Brain microvascular endothelial cell (primary cell): ENCODE measurements around the gene ASCC3.

ENCODE experiments used
- DNase-seq: peaks from one replicate; pipeline ENCODE4 v3.0.0-alpha.2; 2020
- H3K27ac ChIP-seq: fragments of 250-450 bp; sonication (Bioruptor Pico); 2 replicates; pipeline ENCODE4 v1.5.1; 2020; ENCODE audit warnings: mild to moderate bottlenecking, moderate library complexity
- H3K27me3 ChIP-seq: fragments of 250-450 bp; sonication (Bioruptor Pico); replicated peaks from 2 replicates; pipeline ENCODE4 v1.5.1; 2020; ENCODE audit warnings: mild to moderate bottlenecking
- H3K36me3 ChIP-seq: fragments of 250-450 bp; sonication (Bioruptor Pico); replicated peaks from 2 replicates; pipeline ENCODE4 v1.5.1; 2020; ENCODE audit warnings: mild to moderate bottlenecking
- H3K4me3 ChIP-seq: 2 replicates; pipeline ENCODE4 v1.5.1; 2011; ENCODE audit warnings: low read depth, mild to moderate bottlenecking, control low read depth, low read length, moderate library complexity
- CTCF ChIP-seq: IDR thresholded peaks from 2 replicates; pipeline ENCODE4 v1.5.1; 2011; ENCODE audit warnings: low read depth, mild to moderate bottlenecking, moderate library complexity, low read length, control low read depth, inconsistent platforms; ENCODE audit errors: missing control alignments
- in situ Hi-C: cut with HindIII; loops from 2 replicates; pipeline ENCODE4 v1.10.0; 2017; ENCODE audit warnings: low sequenced_read_pairs, low pct_ligation_motif_present

Gene ASCC3

GRCh38 chr6:100617633-100618350 lies 263.3 kb downstream of the ASCC3 start:
- no peak overlapping the region for H3K4me3 ChIP-seq
- H3K27ac ChIP-seq: no peak overlapping the region
- no peak for DNase-seq
- TF ChIP-seq CTCF: no peak
- peaks cover 7% of the 10 kb centered on the region for H3K36me3 ChIP-seq
- in situ Hi-C loops: no loop called here
- H3K27me3 ChIP-seq: no peaks in the 10 kb centered on the region

GRCh38 chr6:100614933-100615332 lies 266.2 kb downstream of the ASCC3 start:
- no peak for DNase-seq
- H3K4me3 ChIP-seq: no peak overlapping the region
- no peaks in the 10 kb centered on the region for H3K36me3 ChIP-seq
- TF ChIP-seq CTCF: no peak
- no peaks in the 10 kb centered on the region for H3K27me3 ChIP-seq
- in situ Hi-C loops: no loop called here
- H3K27ac ChIP-seq: no peak overlapping the region

- in situ Hi-C loops: no loop called here
- no peak for TF ChIP-seq CTCF
- H3K36me3 ChIP-seq: no peaks in the 10 kb centered on the region
Measured at GRCh38 chr6:100614386-100614785, 266.7 kb downstream of the ASCC3 start.

GRCh38 chr6:100613656-100614055 lies 267.5 kb downstream of the ASCC3 start:
- no peaks in the 10 kb centered on the region for H3K36me3 ChIP-seq
- in situ Hi-C loops: no loop called here
- TF ChIP-seq CTCF: no peak
- H3K27ac ChIP-seq: no peak overlapping the region
- no peak for DNase-seq
- H3K4me3 ChIP-seq: no peak overlapping the region
- H3K27me3 ChIP-seq: no peaks in the 10 kb centered on the region

More at GRCh38 chr6:100614386-100614785, 266.7 kb downstream of the ASCC3 start:
- Histone ChIP-seq H3K4me3 (no peak overlapping the region), H3K27me3 (no peaks in the 10 kb centered on the region), H3K27ac (no peak overlapping the region)
- DNase-seq: no peak

- no peak for DNase-seq
- H3K27ac ChIP-seq: no peak overlapping the region
- in situ Hi-C loops: no loop called here
- no peaks in the 10 kb centered on the region for H3K36me3 ChIP-seq
- no peak for TF ChIP-seq CTCF
- H3K27me3 ChIP-seq: no peaks in the 10 kb centered on the region
- no peak overlapping the region for H3K4me3 ChIP-seq
Measured at GRCh38 chr6:100612094-100612493, 269.0 kb downstream of the ASCC3 start.
